Breast epithelium (tissue), 4 donors: ENCODE data around the gene EFCAB14. TPM values are rescaled to one million over a fixed set of nuclear protein-coding genes. Genes with fewer than 3 reads are reported as not detected.

Source experiments
- DNase-seq, 2 donors: peaks; one replicate each; pipeline ENCODE4 v3.0.0-alpha.2; 2019; ENCODE audit warnings: low spot score in 2 of 2
- H3K27ac ChIP-seq, 2 donors: fragments of 200-600 bp; sonication (generic) in 1 of 2; one replicate each; pipeline ENCODE4 v1.5.1; 2016 to 2019; ENCODE audit warnings: mild to moderate bottlenecking in 1 of 2
- H3K27me3 ChIP-seq, 2 donors: fragments of 200-600 bp; sonication (generic) in 1 of 2; one replicate each; pipeline versions ENCODE4 v1.5.1 to v1.6.0; 2017 to 2019; ENCODE audit warnings: control low read depth in 1 of 2, mild to moderate bottlenecking in 1 of 2
- H3K36me3 ChIP-seq: fragments of 200-600 bp; one replicate; pipeline ENCODE4 v1.5.1; 2019
- H3K4me1 ChIP-seq, 2 donors: fragments of 200-600 bp; sonication (generic); one replicate each; pipeline ENCODE4 v1.5.1; 2016 to 2019; ENCODE audit warnings: control low read depth in 1 of 2
- H3K4me3 ChIP-seq, 3 donors: fragments of 200-600 bp; sonication (generic); 1 replicate in 2 of 3; 2 replicates in 1 of 3; pipeline ENCODE4 v1.5.1; 2016 to 2019; ENCODE audit warnings: mild to moderate bottlenecking in 3 of 3, moderate library complexity in 2 of 3
- H3K9me3 ChIP-seq, 2 donors: fragments of 200-600 bp; sonication (generic) in 1 of 2; one replicate each; pipeline ENCODE4 v1.5.1; 2016 to 2019; ENCODE audit warnings: control low read depth in 1 of 2
- CTCF ChIP-seq, 3 donors: fragments of 450-650 bp; IDR thresholded peaks; one replicate each; pipeline ENCODE4 v1.5.1; 2016 to 2017; ENCODE audit warnings: antibody characterized with exemption in 3 of 3, mild to moderate bottlenecking in 3 of 3, moderate library complexity in 3 of 3
- POLR2A ChIP-seq: fragments of 450-650 bp; IDR thresholded peaks from one replicate; pipeline ENCODE4 v1.6.1; 2016; ENCODE audit warnings: antibody characterized with exemption, mild to moderate bottlenecking, moderate library complexity
- POLR2AphosphoS5 ChIP-seq, 3 donors: sonication (generic); formaldehyde crosslinking; IDR thresholded peaks; one replicate each; pipeline ENCODE4 v1.6.1; 2017; ENCODE audit warnings: antibody characterized with exemption in 3 of 3
- intact Hi-C: fragments of 100-400 bp; cut with DNase I; formaldehyde crosslinking; loops from one replicate; pipeline ENCODE4 v1.15.1; 2023; ENCODE audit warnings: low total_unique reads
- total RNA-seq, 3 donors: library from RNA; depleted of rRNA; stranded (reverse); fragments of >200 nt; gene quantifications; one replicate each; pipeline ENCODE4 v1.1.0, GENCODE V29; 2016

The EFCAB14 gene
- total RNA-seq, 3 donors from 2014 or later, result 92.8 to 128 (median 106) TPM

DNA sequence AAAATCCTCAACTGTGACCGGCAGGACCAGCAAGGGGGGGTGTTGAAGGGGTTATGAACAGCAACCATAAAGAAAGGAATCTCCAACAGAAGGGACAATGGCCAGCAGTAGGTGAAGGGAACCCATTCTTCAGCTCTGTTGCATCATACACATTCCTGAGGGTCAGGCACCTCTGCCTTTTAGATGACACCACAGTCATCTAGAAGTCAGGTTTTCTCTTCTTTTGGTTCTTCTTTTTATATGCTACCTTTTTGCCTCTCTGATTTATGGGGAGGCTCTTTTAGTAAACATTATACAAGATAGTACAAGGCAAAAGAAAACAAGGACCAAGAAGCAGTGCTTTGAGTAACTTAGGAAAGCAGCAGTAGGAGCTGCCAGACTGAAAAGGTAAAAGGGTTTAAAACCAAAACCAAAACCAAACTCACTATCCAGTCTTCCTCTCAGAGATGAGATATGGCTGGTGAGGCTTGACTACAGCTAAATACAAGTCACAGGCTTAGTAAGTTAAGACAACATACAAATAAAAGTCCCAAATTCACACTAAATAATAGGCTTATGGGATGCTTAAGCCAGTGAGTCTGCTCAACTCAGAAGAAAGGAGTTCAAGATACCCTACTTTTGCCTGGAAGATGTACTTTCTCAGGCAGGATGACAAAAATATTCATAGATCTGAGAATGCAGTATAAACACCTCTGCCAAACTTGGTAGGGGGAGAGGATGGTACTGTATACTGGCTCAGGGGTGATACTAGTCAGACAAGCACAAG is 43.2 kb downstream of the EFCAB14 start:
- Histone ChIP-seq H3K4me3 (no peak overlapping the region), H3K27me3 (no peaks in the 10 kb centered on the region), H3K27ac (no peak overlapping the region), H3K36me3 (no peaks in the 10 kb centered on the region), H3K9me3 (no peaks in the 10 kb centered on the region), H3K4me1 (no peaks in the 10 kb centered on the region)
- no peak for DNase-seq
- intact Hi-C loops, result no loop called here
- TF ChIP-seq POLR2AphosphoS5 (IDR thresholded peaks at IDR 0.05), result no peak
- TF ChIP-seq CTCF (IDR thresholded peaks at IDR 0.05), result no peak
- TF ChIP-seq POLR2A, result no peak

DNA sequence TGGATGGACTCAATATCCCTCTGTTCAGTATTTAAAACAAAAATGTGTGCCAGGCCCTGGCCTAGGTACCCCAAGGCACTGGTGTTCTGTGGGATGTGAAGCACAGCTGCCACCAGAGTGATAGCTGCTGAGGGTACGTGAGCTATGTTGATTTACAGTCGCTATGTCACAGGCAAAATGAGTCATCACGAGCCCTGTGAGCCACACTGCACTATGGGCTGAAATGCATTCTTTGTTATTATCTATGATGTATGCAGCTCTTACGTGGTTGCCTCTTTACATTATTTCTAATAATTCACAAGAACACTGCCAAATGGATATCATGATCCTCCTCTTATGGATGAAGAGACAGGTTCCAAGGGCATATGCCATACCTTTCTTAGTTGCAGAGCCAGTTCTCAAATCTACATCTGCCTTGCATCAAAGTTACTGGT is 45.1 kb downstream of the EFCAB14 start:
- no peak for TF ChIP-seq CTCF (IDR thresholded peaks at IDR 0.05)
- TF ChIP-seq POLR2AphosphoS5 (IDR thresholded peaks at IDR 0.05), result no peak
- no peak for TF ChIP-seq POLR2A
- intact Hi-C loops, result no loop called here
- no peak for DNase-seq
- H3K36me3 ChIP-seq, result no peaks in the 10 kb centered on the region
- no peaks in the 10 kb centered on the region for H3K27me3 ChIP-seq
- H3K27ac ChIP-seq, result no peak overlapping the region
- H3K9me3 ChIP-seq, result no peaks in the 10 kb centered on the region
- H3K4me3 ChIP-seq, result no peak overlapping the region
- no peaks in the 10 kb centered on the region for H3K4me1 ChIP-seq

- no peak for DNase-seq
- no peaks in the 10 kb centered on the region for H3K4me1 ChIP-seq
- H3K27ac ChIP-seq, result no peak overlapping the region
- H3K36me3 ChIP-seq, result no peaks in the 10 kb centered on the region
- H3K27me3 ChIP-seq, result no peaks in the 10 kb centered on the region
- H3K4me3 ChIP-seq, result no peak overlapping the region
- TF ChIP-seq CTCF (IDR thresholded peaks at IDR 0.05) (no peak), POLR2AphosphoS5 (IDR thresholded peaks at IDR 0.05) (no peak)
- intact Hi-C loops, result no loop called here
- no peaks in the 10 kb centered on the region for H3K9me3 ChIP-seq
These were observed 46.2 kb downstream of the EFCAB14 start for GRCh38 chr1:46672696-46673095.

DNA sequence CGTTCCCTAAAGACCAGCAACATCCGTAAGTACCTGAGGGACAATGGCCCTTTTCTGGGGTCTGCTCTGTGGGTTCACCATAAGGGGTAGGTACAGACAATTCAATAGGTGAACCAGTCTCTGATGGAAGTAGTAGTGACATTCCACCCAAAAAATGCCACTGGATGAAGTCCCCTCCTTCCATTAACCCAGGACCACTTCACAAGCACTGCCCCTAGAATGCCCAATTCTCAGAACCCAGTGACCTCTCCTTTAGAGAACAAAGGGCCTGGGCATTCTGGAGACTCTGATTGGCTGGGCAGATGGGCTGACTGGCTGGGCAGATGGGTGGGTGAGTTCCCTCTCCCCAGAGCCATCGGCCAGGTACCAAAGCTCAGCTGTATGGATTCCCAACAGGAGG is 47.4 kb downstream of the EFCAB14 start, which contains the start of gene TEX38:
TEX38 (plus strand) TSS at position 301 of the 400 bp plus-strand sequence; CDS start at position 382, 81 bp downstream.
- Histone ChIP-seq H3K9me3 (no peaks in the 10 kb centered on the region), H3K27ac (no peak within 1 kb of the TSS), H3K36me3 (no peaks in the 10 kb centered on the region), H3K4me1 (peaks cover 0 to 7% of the 10 kb centered on the region in 2 donors), H3K4me3 (no peak within 1 kb of the TSS), H3K27me3 (no peaks in the 10 kb centered on the region)
- no peak for DNase-seq
- TF ChIP-seq POLR2AphosphoS5 (IDR thresholded peaks at IDR 0.05) (no peak), POLR2A (no peak), CTCF (IDR thresholded peaks at IDR 0.05) (no peak)
- intact Hi-C loops, result no loop called here

DNA sequence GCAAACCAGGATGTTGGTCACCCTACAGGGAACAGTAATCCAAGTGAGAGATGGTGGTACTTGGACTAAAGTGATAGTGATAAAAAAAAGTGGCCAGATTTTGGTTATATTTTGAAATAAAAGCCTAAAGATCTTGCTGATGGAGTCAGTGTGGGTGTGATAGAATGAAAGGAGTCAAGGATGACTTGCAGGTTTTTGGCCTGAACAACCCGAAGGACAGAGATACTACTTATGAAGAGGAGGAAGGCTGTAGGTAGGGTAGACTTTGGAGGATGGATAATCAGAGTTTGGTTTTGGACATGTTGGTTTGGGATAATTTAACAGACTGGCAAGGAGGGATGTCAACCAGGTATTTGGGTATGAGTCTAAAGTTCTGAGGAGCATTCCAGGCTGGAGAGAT is 48.8 kb downstream of the EFCAB14 start:
- no peak overlapping the region for H3K27ac ChIP-seq
- no peaks in the 10 kb centered on the region for H3K27me3 ChIP-seq
- no peak overlapping the region for H3K4me3 ChIP-seq
- intact Hi-C loops, result no loop called here
- TF ChIP-seq POLR2A (no peak), CTCF (IDR thresholded peaks at IDR 0.05) (no peak), POLR2AphosphoS5 (IDR thresholded peaks at IDR 0.05) (no peak)
- peaks cover 0 to 11% of the 10 kb centered on the region in 2 donors for H3K4me1 ChIP-seq
- H3K36me3 ChIP-seq, result no peaks in the 10 kb centered on the region
- no peaks in the 10 kb centered on the region for H3K9me3 ChIP-seq
- no peak for DNase-seq
